Measurements from ENCODE around the gene ZNF275. TPM values are rescaled to one million over a fixed set of nuclear protein-coding genes. Genes with fewer than 3 reads are reported as not detected.

The ZNF275 gene
- total and polyA plus RNA-seq, 2 of the 8 experiments (the other 6 are each of a cell fraction or from before 2014, with no cell fraction given) = 8.2 to 9.1 TPM

DNA sequence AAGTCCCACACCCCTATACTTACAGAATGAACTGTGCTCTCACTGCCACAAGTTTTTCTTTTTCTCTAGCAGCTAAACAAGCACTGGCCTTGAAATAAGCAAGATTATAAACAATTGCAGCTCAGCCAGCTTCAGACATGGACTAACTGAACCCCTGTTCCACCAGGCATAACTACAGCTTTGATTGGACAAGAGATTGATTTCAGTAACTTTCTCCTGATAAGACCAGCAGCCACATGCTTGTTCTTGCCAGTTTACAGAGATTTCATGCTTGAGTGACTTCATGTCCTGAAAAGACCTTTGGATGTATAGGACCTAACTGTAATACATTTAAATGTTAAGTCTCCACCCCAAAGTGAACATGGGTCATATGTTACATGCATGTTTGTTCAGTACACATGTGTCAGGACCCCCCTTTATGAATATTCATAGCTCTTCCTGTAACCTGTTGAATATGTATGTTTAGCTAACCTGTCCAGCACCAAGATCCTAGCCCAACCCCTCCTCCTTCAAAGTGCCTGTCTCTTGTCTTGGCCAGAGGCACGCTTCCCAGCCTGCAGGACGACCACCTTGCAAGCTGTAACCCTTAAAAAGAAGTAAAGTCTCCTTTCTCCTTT is 27.9 kb downstream of the ZNF275 start (continued):
- TF ChIP-seq SAP30 (IDR thresholded peaks at IDR 0.05; ENCODE audit: insufficient read depth, insufficient replicate concordance, low read length) (no peak), RBBP5 (IDR thresholded peaks at IDR 0.05; ENCODE audit: borderline replicate concordance, low read depth, low read length) (no peak), SUZ12 (IDR thresholded peaks at IDR 0.05; ENCODE audit: low read length) (no peak), RAD21 (IDR thresholded peaks at IDR 0.05 in 1 of 2, conservative IDR thresholded peaks at IDR 0.05 in 1 of 2; ENCODE audit: low read depth in 2 of 2, low read length in 2 of 2) (no peak)
- TF ChIP-seq, protein P1, sequence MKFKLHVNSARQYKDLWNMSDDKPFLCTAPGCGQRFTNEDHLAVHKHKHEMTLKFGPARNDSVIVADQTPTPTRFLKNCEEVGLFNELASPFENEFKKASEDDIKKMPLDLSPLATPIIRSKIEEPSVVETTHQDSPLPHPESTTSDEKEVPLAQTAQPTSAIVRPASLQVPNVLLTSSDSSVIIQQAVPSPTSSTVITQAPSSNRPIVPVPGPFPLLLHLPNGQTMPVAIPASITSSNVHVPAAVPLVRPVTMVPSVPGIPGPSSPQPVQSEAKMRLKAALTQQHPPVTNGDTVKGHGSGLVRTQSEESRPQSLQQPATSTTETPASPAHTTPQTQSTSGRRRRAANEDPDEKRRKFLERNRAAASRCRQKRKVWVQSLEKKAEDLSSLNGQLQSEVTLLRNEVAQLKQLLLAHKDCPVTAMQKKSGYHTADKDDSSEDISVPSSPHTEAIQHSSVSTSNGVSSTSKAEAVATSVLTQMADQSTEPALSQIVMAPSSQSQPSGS (IDR thresholded peaks at IDR 0.05; ENCODE audit: low read length) = no peak

Measured in H1 (cell line).